Left forelimb (tissue), 1 donor: ENCODE data around the gene ALDH1L1.
A peak's percentile ranks its signal among the peaks of the same experiment; 100 is the strongest.

ENCODE experiments used
- DNase-seq: peaks from one replicate; pipeline ENCODE4 v3.0.0-alpha.2; 2018; ENCODE audit warnings: low spot score

Gene ALDH1L1

DNA sequence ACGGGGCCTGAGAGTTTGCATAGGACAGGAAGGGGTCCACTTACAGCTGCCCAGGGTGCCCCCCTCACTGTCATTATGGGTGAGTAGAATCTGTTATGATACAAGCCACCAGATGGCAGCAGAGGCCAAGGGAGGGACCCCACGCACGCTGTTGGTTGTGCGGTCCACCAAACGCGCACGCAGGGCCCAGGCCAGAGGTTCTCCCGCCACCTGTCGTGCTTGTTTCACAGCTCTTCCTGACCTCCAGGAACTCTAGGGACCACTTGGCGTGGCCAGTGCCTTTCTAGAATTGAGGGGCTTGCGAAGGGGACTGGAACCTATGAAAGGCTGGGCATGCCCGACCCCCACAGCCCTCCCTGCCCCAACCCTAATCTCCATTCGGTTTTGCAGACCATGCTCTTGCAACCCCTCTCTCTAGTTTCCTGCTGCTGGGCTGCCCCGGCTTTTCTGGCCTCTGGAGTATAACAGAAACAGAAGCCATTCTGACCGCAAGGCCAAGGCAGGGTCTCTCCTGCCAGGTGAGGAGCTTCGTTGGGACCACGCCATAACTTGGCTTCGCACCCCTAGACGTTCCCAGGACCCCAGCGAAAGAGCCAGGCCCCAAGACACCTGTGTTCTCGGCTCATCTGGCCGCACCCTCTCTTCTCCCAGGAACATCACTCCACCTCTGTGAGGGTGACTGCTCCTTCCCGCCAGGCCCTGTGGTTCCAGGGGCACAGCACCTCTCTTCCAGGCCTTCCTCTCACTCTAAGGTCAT, 46.0 kb downstream of the ALDH1L1 start:
- peak; percentile 79 for DNase-seq

DNA sequence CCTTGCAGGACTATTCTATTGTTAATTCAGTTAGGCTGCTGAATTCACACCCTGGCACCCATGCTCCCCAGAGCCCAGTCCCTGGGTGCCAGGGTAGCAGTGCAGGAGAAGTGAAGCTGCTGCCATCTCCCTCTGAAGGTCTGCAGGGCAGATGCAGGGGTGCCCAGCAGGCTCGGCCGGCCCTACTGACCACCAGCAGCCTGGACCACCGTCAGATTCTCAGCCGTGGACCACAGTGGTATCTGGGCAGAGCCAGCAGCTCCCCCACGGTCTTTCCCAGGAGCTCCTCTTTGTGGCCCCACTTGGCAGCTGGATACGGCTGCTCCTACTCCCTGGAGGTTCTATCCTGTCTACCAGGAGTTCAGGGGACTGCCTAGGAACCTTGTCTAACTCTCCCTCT, 46.8 kb downstream of the ALDH1L1 start:
- peak; percentile 54 for DNase-seq

DNA sequence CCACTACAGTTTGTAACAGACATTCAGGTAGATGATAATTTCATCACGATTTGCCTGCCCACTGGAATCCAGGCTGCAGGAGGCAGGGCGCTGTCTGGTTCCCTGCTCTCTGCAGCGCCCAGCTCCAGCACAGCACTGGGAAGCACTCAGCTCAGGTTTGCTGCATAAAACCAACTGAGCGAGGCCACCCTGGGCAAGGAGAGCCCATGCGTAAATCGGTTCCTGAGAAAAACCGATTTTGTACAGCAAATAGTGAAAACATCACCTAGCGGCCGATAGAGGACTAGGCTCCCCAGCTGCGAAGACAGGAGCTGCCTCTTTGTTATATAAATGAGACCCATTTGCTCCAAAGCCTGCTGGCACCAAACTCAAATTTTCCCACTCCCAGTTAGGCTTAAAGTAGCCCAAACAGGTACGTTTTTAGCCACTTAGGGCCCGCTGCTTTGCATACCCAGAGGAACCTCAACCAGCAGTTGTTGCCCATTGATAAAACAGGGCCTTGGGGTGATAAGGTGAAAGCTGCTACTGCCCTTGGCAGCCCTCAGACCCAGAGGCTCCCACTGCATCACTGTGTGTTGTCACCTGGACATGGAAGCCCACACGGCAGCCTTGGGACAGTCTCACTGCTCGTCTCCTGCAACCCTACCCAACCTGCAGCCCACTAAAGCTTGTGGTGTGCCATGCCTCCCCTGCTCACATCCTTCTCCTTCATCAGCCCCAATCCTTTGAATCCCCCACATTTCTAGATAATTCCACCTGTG, 47.5 kb downstream of the ALDH1L1 start:
- peak; percentile 48 for DNase-seq

DNA sequence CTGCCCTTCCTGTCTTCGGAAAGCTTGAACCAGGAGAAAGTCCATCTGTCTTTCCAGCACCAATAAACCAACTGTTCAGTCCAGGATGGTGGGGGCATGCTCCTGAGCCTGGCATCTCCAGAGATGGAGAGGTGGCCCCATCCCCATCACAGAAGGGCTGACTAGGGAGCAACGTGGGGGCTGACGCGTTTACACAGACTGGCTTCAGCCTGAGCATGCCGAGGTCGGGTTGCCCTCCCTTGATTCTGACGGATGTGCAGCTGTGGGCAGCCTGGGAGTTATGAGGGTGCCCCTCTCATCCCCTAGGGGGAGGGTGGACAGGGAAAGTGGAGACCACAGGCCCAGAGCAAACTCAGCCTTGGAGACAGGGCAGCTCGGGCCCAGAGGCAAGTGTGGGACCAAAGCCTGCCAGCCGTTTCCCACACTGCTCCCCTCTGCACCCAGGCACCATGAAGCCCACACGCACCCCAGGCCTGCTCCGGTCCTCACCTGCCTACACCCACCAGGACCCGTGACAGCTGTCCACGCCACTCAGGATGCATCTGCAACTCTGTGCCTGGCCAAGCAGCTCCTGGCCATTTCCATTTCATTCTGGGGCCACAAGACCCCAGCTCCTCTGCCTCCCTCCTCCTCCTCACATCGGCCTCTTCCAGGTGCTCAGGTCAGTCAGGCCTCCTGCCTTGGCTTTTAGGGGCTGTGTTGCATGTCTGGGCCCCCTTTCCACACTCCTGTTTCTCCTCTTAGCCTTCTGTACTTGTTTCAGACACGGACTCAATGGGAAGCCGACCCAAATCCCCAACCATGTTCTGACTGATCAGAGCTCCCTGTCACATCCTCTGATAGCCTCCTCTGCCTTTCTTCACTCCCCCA, 48.3 kb downstream of the ALDH1L1 start:
- peak; percentile 42 for DNase-seq

DNA sequence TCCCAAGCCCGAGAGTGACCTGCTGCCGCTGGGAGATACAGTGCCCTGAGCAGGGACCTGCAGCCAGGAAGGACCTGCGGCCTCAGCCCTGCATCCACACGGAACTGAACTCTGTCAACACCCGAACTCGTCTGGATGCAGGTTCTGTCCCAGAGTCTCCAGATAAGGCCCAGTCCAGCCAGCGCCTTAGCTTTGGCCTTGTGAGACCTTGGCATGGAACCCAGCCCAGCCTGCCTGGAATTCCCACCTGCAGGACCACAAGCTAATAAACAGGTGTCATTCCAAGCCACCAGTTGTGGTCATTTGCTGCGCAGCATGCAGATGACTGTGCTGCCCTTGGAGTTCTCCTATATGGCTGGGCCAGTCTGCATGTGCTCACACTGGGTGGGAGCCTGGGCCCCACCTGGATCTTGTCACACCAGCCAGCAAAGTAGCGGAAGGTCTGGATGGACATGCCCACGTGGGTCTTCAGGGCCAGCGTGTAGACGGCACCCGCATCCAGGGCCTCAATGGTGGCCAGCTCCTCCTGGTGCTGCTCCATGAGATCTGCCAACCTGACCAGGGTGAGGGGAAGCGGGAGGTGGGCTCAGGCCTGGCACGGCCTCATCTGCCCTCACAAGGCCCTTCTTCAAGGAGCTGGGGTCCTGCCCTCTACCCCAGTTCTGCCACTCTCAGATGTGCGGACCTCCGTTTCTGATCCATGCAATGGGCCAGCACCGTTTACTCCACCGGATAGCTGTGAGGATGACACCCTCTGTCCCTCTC, 49.2 kb downstream of the ALDH1L1 start:
- DNase-seq, result peak; percentile 58

DNA sequence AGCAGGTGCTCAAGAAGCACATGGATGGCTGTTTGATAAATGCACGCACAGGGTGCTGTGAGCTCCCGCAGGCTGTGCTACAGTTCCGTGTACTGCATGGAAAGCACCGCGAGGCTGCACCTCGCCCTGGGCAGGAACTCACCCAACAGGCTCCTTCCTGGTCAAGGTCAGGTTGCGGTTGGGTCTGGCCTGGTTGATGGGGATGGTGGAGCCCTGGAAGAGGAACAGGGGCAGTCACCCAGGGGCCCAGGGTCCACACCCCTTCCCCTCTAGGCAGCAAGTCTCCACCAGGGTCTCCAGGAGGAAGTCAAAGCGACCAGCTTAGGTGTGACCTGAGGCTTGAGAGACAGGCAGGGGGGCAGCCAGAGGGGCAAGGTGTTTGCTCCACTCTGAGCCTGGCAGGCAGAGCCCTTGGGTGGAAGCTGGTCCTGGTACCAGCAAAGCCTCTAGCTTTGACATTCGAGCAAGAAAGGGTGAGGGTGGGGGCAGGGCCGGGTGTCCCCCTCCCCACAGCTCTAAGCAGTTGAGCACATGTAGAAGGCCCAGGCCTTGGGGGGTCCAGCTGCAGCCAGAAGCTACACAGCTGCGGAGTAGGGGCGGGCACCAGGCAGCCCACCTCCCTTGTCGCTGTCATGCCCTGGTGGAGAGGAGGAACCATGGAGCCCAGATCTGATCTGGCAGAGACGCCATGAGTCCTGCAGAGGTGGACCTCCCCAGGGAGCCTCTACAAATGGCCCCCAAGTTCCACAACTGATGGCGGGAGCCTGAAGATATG, 50.1 kb downstream of the ALDH1L1 start:
- peak; percentile 58 for DNase-seq

DNA sequence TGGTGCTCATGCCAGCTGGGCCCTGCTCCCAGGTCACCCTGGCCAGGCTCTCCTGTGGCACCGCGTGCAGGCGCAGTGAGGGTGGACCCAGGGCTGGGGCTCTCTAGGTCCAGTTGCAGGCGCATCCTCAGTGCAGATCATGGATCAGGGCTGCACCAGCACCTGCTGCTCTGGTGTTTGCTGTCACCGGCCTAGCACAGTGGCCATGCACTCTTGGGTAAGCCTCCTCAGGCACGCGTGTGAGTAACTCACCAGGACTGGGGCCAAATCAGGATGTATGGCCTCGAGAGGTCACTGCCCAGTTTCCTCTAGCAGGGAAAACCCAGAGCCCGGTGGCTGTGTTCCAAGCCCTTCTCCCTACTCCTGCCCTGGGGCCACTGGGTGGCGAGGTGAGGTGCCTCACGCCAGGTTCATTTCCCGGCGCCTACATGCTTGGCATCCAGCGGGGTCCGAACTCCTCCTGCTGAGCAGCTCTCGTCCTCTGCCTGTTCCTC, 50.9 kb downstream of the ALDH1L1 start:
- DNase-seq, result peak; percentile 64

DNA sequence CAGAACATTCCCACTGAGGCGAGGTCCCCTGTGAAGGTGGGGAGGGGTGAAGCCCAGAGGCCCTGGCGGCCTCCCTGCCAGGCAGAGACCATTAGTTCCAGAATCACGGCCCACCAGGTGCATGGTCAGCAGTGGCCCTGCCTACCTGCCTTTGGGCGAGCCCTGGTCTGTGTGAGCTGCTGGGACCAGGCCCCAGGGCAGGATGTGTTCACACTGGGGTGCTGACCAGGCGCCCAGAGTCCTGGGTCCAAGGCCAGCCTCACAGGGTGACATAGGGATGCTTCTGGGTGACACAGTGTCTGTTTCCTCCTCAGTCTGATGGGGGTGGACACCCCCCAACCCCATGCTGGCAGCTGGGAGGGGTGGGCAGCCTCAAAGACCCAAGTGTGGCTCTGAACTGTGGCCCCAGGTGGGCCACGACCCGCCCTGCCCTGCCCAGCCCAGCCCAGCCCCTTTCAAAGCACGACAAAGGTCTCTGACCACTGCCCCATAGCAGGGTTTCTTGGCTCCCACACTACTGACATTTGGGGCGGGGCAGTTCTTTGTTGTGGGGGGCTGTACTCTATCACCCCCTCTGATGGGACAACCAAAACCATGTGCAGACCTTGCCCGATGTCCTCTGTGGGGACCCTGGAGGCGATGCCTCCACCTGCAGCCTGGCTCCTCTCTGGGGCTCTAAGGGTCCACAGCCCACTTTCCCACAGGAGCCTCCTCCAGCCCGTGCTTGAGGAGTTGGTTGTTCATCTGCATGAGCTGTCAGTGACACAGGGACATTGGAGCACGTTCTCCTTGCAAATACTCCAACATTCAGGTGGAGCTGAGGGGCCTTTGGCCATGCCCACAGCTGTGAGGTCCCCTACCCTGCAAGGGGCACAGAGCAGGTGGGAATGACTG, 51.6 kb downstream of the ALDH1L1 start:
- DNase-seq, result peak; percentile 17

DNA sequence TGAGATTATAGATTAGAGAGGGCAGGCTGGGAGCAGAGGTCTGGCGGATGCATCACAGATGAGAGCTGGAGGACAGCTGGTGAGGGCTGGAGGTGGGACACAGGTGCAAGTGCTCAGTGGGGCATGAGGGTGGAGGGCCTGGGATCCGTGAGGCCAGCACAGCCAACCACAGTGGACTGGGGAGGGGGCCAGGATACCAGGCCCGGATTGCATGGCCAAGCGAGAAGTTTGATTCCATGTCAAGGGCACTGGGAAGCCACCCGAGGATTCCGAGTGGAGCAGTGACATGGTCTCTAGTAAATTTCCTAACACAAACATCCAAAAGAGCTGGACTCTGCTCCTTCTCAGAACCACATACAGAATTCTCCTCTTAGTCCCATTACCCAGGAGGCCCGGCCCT, 52.5 kb downstream of the ALDH1L1 start:
- peak; percentile 51 for DNase-seq

DNA sequence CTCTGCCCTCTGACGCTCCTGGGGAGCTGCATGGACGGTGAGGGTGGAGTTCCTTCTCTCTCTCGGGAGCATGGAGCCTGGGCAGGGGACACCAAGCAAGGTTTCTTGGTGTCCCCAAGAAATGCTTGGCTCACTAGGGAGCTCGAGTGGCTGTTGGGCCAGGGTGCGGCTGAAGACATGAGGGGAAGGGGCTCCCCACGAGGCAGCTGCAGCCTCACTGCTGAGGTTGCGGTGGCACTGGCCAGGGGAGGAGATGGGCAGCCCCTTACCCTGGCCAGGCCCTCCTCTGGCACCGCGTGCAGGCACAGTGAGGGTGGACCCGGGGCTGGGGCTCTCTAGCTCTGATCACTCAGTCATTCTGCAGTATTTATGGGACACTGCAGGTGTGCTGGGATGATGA, 52.9 kb downstream of the ALDH1L1 start:
- DNase-seq, result peak; percentile 37

DNA sequence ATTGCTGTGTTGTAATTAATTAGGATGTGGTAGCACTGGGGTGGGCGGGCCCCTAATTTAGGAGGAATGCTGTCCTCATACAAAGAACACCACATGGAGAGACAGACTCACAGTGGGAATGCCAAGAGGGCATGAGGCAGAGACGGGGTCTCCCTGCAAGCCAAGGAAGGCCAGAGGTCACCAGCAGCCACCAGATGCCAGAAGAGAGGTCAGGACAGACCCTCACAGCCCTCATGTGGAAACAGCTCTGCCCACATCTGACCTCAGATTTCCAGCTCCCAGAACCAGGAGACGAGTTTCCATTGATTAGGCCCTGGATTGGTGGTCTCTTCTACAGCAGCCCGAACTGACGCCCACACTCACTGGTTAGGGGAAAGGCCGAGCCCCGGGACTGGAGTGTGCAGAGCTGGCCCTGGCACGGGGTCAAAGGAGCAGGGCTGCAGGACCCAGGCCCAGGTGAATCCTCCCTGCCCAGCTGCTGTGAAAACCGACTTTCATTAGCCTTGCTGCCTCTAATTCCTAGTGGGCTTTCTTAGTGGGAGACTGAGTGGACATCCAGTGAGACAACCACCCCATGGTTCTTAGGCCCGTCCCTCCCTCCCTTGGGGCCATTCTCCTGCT, 53.5 kb downstream of the ALDH1L1 start:
- DNase-seq, result peak; percentile 44

DNA sequence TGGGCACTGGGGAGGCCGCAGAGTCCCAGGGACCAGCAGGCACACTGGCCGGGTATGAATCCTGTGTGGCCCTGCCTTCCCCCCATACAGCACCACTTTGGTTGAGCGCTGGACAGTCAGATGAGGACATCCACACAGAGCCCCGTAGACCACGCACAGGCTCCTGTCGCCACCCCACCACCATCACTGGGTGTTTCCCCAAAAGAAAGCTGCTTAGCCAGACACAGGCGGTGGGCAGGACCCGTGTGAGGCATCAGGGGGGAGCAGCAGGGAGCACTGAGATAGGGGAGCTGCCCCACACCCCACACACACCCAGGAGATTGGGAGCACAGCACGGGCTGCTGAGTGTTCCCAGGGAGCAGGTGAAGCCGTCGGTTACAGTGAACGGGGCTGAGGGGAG, 54.1 kb downstream of the ALDH1L1 start:
- peak; percentile 60 for DNase-seq

DNA sequence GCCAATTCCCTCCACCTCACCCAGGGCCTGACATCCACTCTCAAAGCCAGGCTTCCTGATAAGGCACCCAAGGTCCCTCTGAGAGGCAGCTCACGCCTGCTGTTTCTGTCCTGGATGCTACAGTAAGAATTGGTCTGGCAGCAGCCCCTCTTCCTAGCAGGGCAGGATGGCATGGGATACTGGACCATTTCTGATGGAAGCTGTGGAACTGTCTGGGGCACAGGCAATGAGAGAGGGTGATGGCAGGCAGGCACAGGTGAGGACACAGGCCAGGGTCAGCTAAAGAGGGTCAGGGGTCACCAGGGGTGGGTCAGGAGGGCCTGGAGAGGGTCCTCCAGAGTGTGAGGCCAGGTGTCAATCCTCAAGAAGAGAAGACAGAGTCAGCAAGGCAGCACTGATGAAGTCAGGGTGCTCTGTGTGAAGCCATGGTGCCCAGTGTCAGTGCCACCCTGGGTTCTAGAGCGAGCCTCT, 54.6 kb downstream of the ALDH1L1 start:
- peak; percentile 41 for DNase-seq

DNA sequence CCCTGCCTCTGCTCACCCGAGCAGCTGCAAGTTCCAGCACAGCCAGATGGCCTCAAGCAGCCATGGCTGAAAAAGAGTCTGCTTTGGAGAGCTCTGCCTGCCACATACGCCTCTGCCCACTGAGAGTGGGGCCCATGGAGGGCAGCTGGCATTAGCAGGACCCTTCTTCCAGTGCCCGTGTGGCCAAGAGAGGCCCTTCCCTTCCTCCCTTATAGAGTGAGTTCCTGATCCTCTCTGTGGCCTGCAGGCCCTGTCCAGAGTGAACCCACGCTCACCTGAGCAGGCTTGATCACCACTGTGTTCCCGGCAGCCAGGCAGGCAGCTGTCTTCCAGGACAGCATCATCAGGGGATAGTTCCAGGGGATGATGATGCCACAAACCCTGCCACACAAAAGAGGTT, 55.0 kb downstream of the ALDH1L1 start:
- no peak for DNase-seq

DNA sequence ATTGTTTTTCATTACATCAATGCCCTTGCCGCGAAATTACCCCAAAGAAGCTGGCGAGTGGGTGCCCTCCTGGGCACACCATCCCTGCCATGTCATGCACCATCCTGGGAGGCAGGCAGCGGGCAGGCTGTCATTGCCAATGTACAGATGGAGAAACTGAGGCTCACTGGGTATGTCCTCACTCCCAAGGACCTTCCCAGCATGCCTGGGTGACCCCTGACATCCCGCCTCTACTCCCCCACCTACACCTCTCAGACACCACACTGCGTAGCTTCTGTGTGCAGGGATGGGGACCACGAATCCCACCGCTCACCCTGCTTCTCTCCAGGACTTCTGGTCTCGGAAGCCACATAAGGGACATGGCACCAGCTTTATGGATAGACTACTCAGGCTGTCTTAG, 55.5 kb downstream of the ALDH1L1 start:
- DNase-seq, result peak; percentile 25

DNA sequence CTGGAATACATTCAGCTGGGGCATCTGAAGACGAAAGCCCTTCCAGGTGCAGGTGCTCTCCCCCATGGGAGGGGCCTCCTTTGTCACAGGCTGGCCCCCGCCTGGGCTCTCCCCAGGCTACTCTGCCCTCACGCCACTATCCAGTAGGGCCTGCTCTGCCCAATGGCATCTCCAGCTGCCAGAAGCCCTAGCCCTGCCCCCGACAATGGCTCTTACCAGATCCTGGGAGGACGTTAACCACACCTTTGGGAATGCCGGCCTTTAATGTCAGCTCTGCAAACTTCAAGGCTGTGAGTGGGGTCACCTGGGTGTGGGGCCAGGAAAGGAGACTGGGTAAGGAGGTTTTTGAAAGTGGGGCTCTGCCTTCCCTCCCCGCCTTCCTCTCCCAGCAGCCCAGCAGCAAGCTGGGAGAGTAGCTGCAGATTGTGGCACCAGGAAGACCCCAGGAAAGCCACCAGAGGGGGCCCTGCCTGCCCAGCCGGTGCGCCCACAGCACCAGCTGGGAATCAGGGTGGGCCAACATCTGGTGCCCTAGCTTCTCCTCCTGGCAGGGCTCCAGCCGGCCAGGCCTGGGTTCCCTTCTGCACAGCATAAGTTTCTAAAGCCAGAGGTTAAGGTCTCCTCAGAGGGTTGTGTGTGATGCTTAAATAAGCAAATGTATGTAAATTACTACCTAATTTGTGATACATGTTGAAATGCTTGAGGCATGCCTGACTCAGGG, 56.1 kb downstream of the ALDH1L1 start:
- DNase-seq, result peak; percentile 40

DNA sequence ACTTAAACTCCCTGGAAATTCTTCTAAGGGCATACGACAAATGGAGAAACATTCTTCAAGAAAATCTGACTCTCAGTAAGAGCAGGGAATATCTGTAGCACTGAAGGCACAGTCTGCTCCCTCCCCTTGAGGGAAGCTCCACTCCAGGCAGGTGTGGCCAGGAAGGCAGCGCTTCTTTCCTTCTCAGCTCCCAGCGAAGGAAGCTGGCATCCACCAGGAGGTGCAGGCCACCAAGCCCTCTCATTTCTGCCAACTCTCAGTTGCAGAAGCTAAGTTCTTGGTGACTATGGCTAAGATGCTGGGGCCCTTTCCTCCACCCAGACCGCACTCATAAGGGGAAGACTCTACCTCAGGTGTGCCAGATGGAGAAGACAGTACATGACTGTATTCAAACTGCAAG, 58.8 kb downstream of the ALDH1L1 start:
- DNase-seq, result peak; percentile 18

DNA sequence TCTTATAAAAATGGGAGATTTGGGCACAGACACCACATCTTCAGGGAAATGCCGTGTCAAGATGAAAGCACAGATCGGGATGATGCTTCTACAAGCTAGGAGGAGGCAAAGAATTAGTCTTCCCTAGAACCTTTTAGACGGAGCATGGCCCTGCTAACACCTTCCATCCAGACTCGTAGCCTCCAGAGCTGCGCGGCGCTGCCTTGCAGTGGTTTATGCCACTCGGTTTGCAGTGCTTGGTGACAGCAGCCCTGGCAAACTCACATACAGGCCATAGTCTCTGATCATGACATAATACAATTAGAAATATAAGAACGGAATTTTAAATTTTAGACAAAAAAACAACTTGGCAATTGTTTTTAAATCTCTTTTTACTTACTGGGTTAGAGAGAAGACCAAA, 59.3 kb downstream of the ALDH1L1 start:
- peak; percentile 5 for DNase-seq
